AG04450 (cell line): ENCODE data around the gene RAD23B. TPM values are rescaled to one million over a fixed set of nuclear protein-coding genes. Genes with fewer than 3 reads are reported as not detected.

Experiments used
- CTCF ChIA-PET: fragments of 300-600, 350-600 bp; formaldehyde crosslinking; extraction: SDS; loops from one replicate; lab custom pipeline; 2022; ENCODE audit warnings: antibody characterized with exemption, inconsistent platforms; lab: Charles Lee
- POLR2A ChIA-PET: fragments of 350-600 bp; formaldehyde crosslinking; extraction: SDS; loops from one replicate; lab custom pipeline; 2021; ENCODE audit warnings: antibody characterized with exemption, inconsistent platforms; lab: Yijun Ruan, JAX
- DNase-seq: peaks from one replicate; pipeline ENCODE4 v3.0.0-alpha.2; 2011; ENCODE audit warnings: low read depth, low spot score
- H3K27ac ChIP-seq: one replicate; pipeline ENCODE4 v1.5.1; 2012; ENCODE audit warnings: low read depth, low read length, control low read depth
- H3K27me3 ChIP-seq: one replicate; pipeline ENCODE4 v1.6.0; 2012; ENCODE audit warnings: low read length; ENCODE audit not compliant: control insufficient read depth, insufficient read depth
- H3K4me3 ChIP-seq: 2 replicates; pipeline ENCODE4 v1.5.1; 2011; ENCODE audit warnings: mild to moderate bottlenecking, low read depth, low read length, control low read depth
- H3K9me3 ChIP-seq: 2 replicates; pipeline ENCODE4 v1.5.1; 2012; ENCODE audit warnings: low read length; ENCODE audit not compliant: control insufficient read depth, insufficient read depth
- polyA plus RNA-seq: library from polyadenylated mRNA; depleted of rRNA; stranded (reverse); fragments of >200 nt; gene quantifications from 2 replicates; pipeline ENCODE4 v1.2.3, GENCODE V29; 2011
- TF ChIP-seq, protein P1 (sequence below): IDR thresholded peaks from 2 replicates; pipeline ENCODE4 v1.5.1; 2011; ENCODE audit warnings: low read depth, low read length, control low read depth, inconsistent platforms

Gene RAD23B
- polyA plus RNA-seq, 1 experiment: 224 TPM

DNA sequence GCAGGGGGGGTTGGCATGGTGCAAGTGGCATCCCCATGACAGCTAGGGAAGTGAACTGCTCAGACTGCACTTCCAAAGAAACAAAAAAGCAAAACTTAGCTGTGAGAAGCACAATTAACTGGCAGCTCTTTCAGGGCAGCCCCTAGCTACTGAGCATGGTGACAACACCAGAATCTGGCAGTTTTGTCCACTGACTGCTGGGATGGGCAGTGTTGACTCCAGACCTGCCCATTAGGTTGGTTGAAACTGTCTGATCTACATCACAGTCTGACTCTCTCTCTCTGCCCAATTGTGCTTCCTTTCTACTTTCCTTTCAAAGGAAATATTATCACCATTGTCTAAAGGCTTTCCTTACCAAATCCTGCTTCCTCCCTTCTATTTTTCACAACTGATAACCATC is 12.5 kb upstream of the RAD23B start:
- Histone ChIP-seq H3K27ac (no peak overlapping the region), H3K9me3 (no peaks in the 10 kb centered on the region), H3K27me3 (no peaks in the 10 kb centered on the region), H3K4me3 (no peak overlapping the region)
- TF ChIP-seq, protein P1, sequence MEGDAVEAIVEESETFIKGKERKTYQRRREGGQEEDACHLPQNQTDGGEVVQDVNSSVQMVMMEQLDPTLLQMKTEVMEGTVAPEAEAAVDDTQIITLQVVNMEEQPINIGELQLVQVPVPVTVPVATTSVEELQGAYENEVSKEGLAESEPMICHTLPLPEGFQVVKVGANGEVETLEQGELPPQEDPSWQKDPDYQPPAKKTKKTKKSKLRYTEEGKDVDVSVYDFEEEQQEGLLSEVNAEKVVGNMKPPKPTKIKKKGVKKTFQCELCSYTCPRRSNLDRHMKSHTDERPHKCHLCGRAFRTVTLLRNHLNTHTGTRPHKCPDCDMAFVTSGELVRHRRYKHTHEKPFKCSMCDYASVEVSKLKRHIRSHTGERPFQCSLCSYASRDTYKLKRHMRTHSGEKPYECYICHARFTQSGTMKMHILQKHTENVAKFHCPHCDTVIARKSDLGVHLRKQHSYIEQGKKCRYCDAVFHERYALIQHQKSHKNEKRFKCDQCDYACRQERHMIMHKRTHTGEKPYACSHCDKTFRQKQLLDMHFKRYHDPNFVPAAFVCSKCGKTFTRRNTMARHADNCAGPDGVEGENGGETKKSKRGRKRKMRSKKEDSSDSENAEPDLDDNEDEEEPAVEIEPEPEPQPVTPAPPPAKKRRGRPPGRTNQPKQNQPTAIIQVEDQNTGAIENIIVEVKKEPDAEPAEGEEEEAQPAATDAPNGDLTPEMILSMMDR: no peak
- POLR2A ChIA-PET: interaction anchor here (0.6 to 1.4 kb wide), 2 partner anchors 13 to 29 kb away, joined by 3 to 7 read pairs; partner anchors contain the start of gene RAD23B
- no peak for DNase-seq
- CTCF ChIA-PET: interaction anchor here (1.0 to 1.7 kb wide), 2 partner anchors 10 to 11 kb away, joined by 3 to 7 read pairs; no protein-coding TSS in a partner anchor

DNA sequence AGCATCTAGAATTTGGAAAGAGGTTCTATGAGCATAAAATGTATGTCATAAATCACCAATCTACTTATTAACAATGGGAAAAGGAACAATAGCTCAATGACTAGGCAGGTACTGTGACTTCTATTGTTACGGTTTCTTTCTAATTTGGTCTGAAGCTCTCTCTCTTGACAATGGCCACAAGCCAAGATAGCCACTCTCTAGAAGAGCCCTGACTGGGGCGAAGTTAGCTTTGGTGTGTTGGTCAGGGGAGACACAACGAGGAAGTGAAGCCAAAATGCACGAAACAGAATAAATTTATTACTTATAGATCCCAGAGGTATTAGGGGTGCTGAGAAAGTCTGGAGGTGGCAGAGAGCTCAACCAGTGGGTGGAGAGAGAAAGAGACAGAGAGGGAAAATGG is 9.4 kb upstream of the RAD23B start:
- POLR2A ChIA-PET: no interaction called here
- TF ChIP-seq, protein P1: no peak
- CTCF ChIA-PET: no interaction called here
- Histone ChIP-seq H3K27me3 (no peaks in the 10 kb centered on the region), H3K27ac (no peak overlapping the region), H3K4me3 (no peak overlapping the region), H3K9me3 (no peaks in the 10 kb centered on the region)
- no peak for DNase-seq

DNA sequence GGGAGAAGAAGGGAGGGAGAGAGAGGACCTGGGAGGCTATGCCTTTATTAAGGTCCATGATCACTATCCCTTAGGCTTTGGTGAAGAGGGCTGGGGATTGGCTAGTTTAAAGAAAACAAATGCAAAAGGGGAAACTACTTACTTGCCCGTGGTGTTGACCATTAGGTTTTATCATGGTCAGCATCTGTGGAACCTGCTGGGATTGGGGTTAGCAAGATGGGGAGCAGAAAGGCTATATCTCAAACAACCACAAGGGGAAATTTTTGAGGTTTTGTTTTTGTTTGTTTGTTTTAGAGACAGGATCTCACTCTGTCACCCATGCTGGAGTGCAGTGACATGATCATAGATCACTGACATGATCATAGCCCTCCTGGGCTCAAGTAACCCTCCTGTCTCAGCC is 9.0 kb upstream of the RAD23B start:
- no peak overlapping the region for H3K4me3 ChIP-seq
- no peak for DNase-seq
- H3K27me3 ChIP-seq: no peaks in the 10 kb centered on the region
- no peaks in the 10 kb centered on the region for H3K9me3 ChIP-seq
- TF ChIP-seq, protein P1: no peak; the same call in 1 of the 2 replicates
- H3K27ac ChIP-seq: peak overlapping the region; percentile 69
- ChIA-PET POLR2A (no interaction called here), CTCF (no interaction called here)

DNA sequence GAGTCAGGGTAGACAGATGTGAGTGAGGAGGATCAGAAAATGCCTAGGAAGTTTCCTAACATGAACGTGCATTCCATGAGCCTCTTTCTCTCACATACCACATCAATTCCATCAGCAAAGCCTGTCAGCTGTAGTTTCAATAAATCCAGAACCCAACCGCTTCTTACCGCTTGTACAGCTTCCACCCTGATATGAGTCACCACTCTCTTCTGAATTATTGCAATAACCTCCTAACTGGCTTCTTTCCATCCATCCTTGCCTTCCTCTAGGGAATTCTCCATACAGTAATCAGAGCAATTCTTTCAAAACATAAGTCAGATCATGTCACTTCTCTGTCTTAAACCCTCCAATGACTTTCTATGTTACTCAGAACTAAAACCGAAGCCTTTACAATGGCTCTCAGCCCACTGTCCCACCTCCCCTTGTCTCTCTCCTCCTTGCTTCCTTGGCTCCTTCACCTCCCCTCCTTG is 8.1 kb upstream of the RAD23B start:
- H3K4me3 ChIP-seq: no peak overlapping the region
- TF ChIP-seq, protein P1: no peak
- H3K27me3 ChIP-seq: no peaks in the 10 kb centered on the region
- peak; percentile 95 for DNase-seq
- CTCF ChIA-PET: interaction anchor here (0.9 kb wide), 1 partner anchor 35 kb away, joined by 3 read pairs; no protein-coding TSS in a partner anchor
- peak overlapping the region; percentile 78 for H3K27ac ChIP-seq
- POLR2A ChIA-PET: interaction anchor here (0.6 to 1.1 kb wide), 4 partner anchors 9 to 34 kb away, joined by 3 to 7 read pairs (median 4); partner anchors contain the start of gene RAD23B
- H3K9me3 ChIP-seq: no peaks in the 10 kb centered on the region

DNA sequence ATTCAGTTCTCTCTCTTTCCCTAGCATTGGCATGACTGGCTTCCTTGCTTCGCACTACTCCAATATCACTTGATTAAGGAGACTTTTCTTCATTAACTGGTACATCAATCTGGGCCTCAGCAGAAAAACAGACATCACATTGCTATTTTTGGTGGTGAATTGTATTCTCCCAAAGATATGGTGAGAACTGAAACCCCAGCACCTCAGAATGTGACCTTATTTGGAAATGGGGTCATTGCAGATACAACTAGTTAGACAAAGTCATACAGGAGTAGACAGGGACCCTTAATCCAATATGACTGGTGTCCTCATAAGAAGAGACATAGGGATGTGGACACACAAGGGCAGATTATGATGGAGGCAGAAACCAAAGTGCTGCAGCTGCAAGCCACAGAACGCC is 7.5 kb upstream of the RAD23B start:
- Histone ChIP-seq H3K4me3 (no peak overlapping the region), H3K9me3 (no peaks in the 10 kb centered on the region), H3K27me3 (no peaks in the 10 kb centered on the region), H3K27ac (peak overlapping the region; percentile 78)
- CTCF ChIA-PET: interaction anchor here (0.9 kb wide), 1 partner anchor 36 kb away, joined by 3 read pairs; no protein-coding TSS in a partner anchor
- TF ChIP-seq, protein P1: no peak
- POLR2A ChIA-PET: interaction anchor here (1.0 to 1.1 kb wide), 3 partner anchors 8 to 27 kb away, joined by 3 to 7 read pairs (median 5); partner anchors contain the start of gene RAD23B
- no peak for DNase-seq
